Forelimb muscle (tissue), 1 donor: ENCODE data around the gene BRAP. TPM values are rescaled to one million over a fixed set of nuclear protein-coding genes. Genes with fewer than 3 reads are reported as not detected.
A peak's percentile ranks its signal among the peaks of the same experiment; 100 is the strongest.
"Not testable (repeated sequence)": the region's sequence is repeated elsewhere in the genome, so short reads cannot be mapped to it uniquely, and the experiment has no call there.

ENCODE experiments used
- DNase-seq: peaks from one replicate; pipeline ENCODE4 v3.0.0-alpha.2; 2013; ENCODE audit warnings: low read depth
- polyA plus RNA-seq: library from polyadenylated mRNA; unstranded; fragments of 120-200 nt; gene quantifications from one replicate; pipeline ENCODE4 v1.2.1, GENCODE V29; 2013; ENCODE audit not compliant: insufficient read length

Gene BRAP
- 12.2 TPM for polyA plus RNA-seq

GRCh38 chr12:111685811-111686573 lies at the start of gene BRAP, which contains the start of gene ACAD10:
TSS of gene BRAP (minus strand) at chr12:111685956. CDS start at chr12:111685792, 164 bp downstream.
TSS of gene ACAD10 (plus strand) at chr12:111686053. CDS start at chr12:111692710, 6,657 bp downstream.
- peak; percentile 87 for DNase-seq

- DNase-seq, result no peak
These were observed 47.7 kb upstream of the BRAP start for GRCh38 chr12:111733340-111733915.

DNA sequence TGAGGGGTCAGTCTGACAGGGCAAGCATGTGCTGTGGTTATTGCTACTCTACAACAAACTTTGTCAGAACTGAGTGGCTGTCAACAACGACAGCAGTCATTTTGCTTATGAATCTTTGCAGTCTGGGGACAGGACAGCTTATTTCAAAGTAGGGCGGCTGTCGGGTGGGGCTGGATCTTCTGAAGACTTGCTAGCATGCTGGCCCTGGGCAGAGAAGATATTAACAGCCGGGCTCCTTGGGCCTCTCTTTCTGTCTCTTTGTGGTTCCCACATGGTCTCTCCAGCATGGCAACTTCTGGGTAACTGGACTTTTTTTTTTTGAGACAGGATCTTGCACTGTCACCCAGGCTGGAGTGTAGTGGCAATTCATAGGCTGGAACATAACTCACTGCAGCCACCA lies 47.0 kb upstream of the BRAP start:
- DNase-seq, result no peak

DNA sequence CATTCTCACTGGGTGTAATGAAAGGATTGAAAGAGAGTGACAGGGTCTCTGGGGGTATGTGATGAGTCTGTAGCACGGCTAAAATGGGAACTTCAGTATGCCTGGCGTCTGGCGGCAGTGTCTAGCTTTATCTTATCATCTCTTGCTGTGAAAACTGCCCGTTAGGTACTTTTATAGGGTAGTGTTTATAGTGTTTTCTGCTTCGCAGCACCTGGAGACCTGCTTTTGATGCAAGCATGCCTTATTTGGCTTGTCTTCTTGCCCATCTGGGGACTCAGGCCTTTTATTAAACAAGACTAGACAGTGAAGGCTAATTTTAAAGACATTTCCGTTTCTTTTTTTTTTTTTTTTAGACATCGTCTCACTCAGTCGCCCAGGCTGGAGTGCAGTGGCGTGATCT lies 44.7 kb upstream of the BRAP start:
- DNase-seq, result no peak

GRCh38 chr12:111728795-111729194 lies 43.0 kb upstream of the BRAP start:
- no peak for DNase-seq

DNA sequence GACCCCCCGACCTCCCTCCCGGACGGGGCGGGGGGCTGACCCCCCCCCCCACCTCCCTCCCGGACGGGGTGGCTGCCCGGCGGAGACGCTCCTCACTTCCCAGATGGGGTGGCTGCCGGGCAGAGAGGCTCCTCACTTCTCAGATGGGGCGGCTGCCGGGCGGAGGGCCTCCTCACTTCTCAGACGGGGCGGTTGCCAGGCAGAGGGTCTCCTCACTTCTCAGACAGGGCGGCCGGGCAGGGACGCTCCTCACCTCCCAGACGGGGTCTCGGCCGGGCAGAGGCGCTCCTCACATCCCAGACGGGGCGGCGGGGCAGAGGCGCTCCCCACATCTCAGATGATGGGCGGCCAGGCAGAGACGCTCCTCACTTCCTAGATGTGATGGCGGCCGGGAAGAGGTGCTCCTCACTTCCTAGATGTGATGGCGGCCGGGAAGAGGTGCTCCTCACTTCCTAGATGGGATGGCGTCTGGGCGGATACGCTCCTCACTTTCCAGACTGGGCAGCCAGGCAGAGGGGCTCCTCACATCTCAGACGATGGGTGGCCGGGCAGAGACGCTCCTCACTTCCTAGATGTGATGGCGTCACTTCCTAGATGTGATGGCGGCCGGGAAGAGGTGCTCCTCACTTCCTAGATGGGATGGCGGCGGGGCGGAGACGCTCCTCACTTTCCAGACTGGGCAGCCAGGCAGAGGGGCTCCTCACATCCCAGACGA lies 38.0 kb upstream of the BRAP start:
- DNase-seq, result not testable (repeated sequence)

DNA sequence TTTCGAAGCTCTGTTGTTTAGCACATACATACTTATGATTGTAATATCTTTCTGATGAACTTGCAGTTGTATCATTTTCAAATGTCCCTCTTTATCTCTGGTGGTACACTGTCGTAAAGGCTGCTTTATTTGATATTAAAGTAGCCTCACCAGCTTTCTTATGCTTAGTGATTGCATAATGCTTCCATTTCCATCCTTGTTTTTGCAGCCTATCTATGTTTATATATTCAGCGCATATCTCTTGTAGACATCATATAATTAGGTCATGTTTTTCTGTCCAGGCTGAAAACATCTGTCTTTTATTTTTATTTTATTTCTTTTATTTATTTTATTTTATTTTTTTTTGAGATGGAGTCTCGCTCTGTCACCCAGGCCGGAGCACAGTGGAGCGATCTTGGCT lies 34.7 kb upstream of the BRAP start:
- no peak for DNase-seq

DNA sequence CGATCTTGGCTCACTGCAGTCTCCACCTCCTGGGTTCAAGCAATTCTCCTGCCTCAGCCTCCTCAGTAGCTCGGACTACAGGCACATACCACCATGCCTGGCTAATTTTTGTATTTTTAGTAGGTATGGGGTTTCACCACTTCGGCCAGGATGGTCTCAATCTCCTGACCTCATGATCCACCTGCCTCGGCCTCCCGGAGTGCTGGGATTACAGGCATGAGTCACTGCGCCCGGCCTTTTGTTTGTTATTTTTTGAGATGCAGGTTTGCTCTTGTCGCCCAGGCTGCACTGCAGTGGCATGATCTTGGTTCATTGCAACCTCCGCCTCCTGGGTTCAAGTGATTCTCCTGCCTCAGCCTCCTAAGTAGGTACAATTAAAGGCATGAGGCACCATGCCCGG lies 33.6 kb upstream of the BRAP start:
- not testable (repeated sequence) for DNase-seq

- no peak for DNase-seq
These were observed 29.5 kb upstream of the BRAP start for GRCh38 chr12:111715279-111715678.

DNA sequence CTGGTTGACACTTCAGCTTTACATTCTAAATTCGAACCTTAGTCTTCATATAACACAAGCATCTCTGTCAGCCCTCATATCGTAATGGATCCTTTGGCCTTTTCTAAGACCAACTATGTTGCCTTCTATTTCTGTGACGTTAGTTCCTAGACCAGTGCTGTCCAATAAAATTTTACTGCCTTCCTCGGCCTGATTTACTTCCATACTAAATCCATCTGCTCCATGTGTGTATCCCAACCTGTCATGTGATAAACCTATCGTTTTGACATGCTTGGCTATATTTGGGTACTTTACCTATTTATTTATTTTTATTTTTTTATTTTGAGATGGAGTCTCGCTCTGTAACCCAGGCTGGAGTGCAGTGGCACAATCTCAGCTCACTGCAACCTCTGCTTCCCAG lies 20.4 kb upstream of the BRAP start:
- DNase-seq, result no peak

DNA sequence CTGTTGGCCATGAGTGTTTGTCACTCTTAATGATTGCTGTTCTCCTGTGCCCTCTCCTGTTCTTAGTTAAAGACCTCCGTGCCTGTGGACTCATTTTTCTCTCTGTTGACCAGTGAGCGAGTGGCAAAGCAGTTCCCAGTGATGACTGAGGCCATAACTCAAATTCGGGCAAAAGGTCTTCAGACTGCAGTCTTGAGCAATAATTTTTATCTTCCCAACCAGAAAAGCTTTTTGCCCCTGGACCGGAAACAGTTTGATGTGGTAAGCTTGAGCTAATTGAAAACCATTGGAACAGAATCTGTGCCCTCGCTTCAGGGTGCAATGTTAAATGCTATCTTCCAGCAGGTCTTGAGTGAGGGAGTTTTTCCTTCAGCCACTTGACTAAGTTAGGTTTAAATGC lies 19.9 kb upstream of the BRAP start:
- no peak for DNase-seq

- DNase-seq, result no peak
These were observed 14.2 kb upstream of the BRAP start for GRCh38 chr12:111699962-111700361.

DNA sequence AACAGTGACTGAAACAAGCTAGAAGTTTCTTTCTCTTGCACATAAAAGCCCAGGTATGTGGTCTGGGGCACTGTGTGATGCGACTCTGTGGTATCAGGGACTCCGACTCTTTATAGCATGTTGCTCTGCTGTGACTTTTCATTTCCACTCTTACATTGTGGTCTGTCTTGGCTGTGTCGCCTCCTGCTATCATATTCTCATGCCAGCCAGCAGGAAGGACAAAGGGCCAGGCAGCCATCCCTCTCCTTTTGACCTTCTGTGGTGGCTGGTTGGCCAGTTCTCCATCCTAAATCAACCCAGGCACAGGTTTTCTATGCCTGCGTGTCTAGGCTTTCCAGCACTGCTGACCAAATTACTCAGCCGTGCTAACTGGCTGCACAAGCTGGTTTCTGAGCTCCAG lies 8.1 kb upstream of the BRAP start:
- no peak for DNase-seq

DNA sequence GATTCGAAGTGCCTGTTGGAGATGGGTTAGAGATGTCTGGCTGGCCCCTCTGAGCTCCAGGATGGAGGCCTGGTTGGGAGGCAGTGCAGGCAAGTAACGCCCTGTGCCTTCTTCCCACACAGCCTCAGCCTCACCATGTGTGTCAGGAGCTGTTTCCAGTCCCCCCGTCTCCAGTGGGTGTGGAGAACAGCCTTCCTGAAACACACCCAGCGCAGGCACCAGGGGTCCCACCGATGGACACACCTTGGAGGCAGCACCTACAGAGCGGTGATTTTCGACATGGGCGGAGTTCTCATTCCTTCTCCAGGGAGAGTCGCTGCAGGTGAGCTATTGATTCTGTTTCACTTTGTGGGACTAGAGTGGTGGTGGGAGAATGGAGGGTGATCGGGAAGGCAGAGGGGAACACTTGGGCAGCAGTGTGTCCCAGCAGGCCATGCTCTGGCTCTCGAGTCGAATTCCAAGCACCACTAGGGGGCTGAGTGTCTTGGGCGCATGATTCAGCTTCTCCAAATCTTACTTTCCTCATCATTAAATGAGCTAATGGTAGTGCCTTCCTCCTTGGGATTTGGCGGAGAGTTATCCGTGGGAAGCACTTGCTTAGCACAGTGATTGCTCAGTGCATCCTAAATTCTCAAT lies 6.9 kb upstream of the BRAP start:
- no peak for DNase-seq

DNA sequence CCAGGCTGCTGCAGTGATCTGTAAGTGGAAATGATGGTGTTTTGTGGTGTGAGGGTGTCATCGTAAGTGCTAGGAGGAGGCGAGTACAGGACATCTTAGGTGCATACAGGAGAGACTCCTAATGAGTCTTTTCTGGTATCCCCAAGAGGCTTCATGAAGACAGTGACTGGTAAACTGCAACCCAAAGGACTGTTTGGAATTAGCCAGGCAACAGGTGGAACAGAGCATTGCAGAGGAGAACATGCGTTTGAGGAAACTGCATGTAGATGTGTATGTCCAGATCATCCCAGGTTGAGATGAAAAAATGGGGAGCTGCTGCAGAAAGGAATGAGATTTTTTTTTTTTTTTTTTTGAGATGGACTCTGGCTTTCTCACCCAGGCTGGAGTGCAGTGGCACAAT lies 5.5 kb upstream of the BRAP start:
- no peak for DNase-seq

DNA sequence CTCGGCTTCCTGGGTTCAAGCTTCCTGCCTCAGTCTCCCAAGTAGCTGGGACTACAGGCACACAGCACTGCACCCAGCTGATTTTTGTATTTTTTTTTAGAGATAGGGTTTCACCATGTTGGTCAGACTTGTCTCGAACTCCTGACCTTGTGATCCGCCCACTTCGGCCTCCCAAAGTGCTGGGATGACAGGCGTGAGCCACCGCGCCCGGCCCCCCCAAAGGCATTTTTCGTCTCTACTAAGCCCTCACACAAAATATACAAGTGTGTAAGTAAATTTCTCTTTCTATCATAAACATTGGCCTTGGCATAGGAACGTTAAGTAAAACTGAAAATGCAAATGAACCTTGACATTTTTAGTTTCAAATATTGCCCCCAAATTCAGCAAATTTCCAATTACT lies 2.2 kb upstream of the BRAP start:
- no peak for DNase-seq

- DNase-seq, result no peak
These were observed 1.5 kb upstream of the BRAP start for GRCh38 chr12:111687255-111687654.

GRCh38 chr12:111686574-111687105 lies 884 bp upstream of the BRAP start:
- no peak for DNase-seq

DNA sequence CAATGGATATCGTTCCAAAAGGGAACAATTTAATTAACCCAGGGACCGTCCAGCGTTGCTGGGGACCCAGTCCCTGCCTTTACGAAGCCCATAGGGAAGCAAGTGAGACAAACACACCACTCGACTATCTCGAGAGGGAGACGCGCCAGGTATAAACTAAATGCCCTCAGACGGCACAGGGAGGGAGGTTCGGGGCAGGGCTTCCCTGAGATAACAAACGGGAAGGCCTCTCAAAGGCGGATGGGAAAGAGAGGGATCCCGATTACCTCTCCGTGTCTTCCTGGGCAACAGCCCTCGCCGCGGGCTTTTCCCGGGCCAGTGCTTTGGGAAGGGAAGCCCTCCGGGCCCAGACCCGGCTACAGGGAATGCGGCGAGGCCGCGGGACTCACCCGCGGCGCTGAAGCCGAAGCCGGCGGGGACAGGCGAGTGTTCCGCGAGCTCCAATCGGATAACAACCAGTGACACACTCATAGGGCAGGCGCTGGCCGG lies 390 bp downstream of the BRAP start:
- no peak for DNase-seq

GRCh38 chr12:111684485-111685198 lies 1.1 kb downstream of the BRAP start:
- DNase-seq, result not testable (repeated sequence)

DNA sequence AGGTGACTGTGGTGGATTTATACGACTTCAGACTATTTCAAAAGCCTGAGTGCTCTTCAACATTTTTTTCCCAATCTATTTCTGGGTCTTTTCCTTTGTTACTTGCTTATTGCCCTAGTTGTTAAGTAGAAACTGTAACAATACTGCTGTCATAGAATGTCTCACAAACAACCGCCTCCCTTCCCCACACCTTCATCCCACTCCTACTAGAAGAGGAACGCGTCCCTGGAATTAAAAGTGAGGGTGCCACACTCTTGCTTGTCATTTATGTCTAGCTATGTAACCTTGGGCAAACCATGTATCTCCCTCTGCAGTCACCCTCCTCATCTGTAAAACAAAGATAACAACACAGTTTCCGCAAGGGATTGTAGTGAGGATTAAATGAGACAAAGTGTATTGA lies 8.6 kb downstream of the BRAP start:
- no peak for DNase-seq
